HepG2 (cell line): ENCODE results near the gene GATA5. TPM values are rescaled to one million over a fixed set of nuclear protein-coding genes. Genes with fewer than 3 reads are reported as not detected.

ENCODE experiments used
- CHCHD3 ChIP-seq: sonication (generic); formaldehyde crosslinking; IDR thresholded peaks from 2 replicates; pipeline ENCODE4 v1.8.0; 2022; ENCODE audit warnings: mild to moderate bottlenecking, missing genetic modification reagents, moderate library complexity
- EHMT2 ChIP-seq: fragments of 200-600 bp; sonication (generic); IDR thresholded peaks from 2 replicates; pipeline ENCODE4 v1.7.0; 2017; ENCODE audit warnings: antibody characterized with exemption, low read depth, low read length, borderline replicate concordance
- GPN1 ChIP-seq: sonication (generic); formaldehyde crosslinking; IDR thresholded peaks from 2 replicates; pipeline ENCODE4 v1.5.1; 2020; ENCODE audit warnings: missing genetic modification reagents, borderline replicate concordance
- REPIN1 ChIP-seq: sonication (generic); formaldehyde crosslinking; IDR thresholded peaks from 2 replicates; pipeline ENCODE4 v1.8.0; 2022; ENCODE audit warnings: missing genetic modification reagents, low read depth, mild to moderate bottlenecking, borderline replicate concordance
- TBP ChIP-seq: sonication (generic); formaldehyde crosslinking; IDR thresholded peaks from 2 replicates; pipeline ENCODE4 v1.5.0; 2020; ENCODE audit warnings: missing genetic modification reagents
- THAP8 ChIP-seq: sonication (generic); formaldehyde crosslinking; IDR thresholded peaks from 2 replicates; pipeline ENCODE4 v1.5.1; 2020; ENCODE audit warnings: missing genetic modification reagents, mild to moderate bottlenecking, borderline replicate concordance
- ZNF407 ChIP-seq: sonication (generic); formaldehyde crosslinking; IDR thresholded peaks from one replicate; pipeline ENCODE4 v1.5.1; 2020; ENCODE audit warnings: mild to moderate bottlenecking, missing genetic modification reagents; ENCODE audit errors: not compliant biosample characterization
- polyA plus RNA-seq, 8 experiments: library from polyadenylated mRNA; depleted of rRNA in 3 of 8; stranded (reverse) in 7 of 8; unstranded in 1 of 8; fragments of >200 nt; fragmentation: Illumina TruSeq in 4 of 8; extraction: Trizol in 4 of 8; gene quantifications; 2 replicates each; pipeline versions ENCODE4 v1.2.1 to v1.2.3, GENCODE V29; 2011 to 2016; ENCODE audit warnings: low read depth in 4 of 8, missing spikeins in 1 of 8, mixed read lengths in 1 of 8; ENCODE audit not compliant: insufficient read depth in 1 of 8
- total RNA-seq, 5 experiments: library from RNA; depleted of rRNA; stranded (reverse); fragments of >200 nt; fragmentation: Illumina TruSeq; extraction: Trizol; gene quantifications; 2 replicates each; pipeline ENCODE4 v1.2.3, GENCODE V29; 2016; ENCODE audit warnings: low read depth in 1 of 5
- TF ChIP-seq, protein P1 (sequence below): sonication (generic); formaldehyde crosslinking; IDR thresholded peaks from 2 replicates; pipeline ENCODE4; 2020; ENCODE audit warnings: missing genetic modification reagents, mild to moderate bottlenecking, borderline replicate concordance
- TF ChIP-seq, protein P2 (sequence below): sonication (generic); formaldehyde crosslinking; IDR thresholded peaks from 2 replicates; pipeline ENCODE4 v1.4.0; 2020; ENCODE audit warnings: low read depth, mild to moderate bottlenecking, missing genetic modification reagents

The GATA5 gene
- total and polyA plus RNA-seq, 2 of the 13 experiments (the other 11 are each of a cell fraction or from before 2014, with no cell fraction given): 0.12 to 0.20 TPM

GRCh38 chr20:62472138-62472940 lies 3.5 kb downstream of the GATA5 start (continued):
- TF ChIP-seq, protein P1, sequence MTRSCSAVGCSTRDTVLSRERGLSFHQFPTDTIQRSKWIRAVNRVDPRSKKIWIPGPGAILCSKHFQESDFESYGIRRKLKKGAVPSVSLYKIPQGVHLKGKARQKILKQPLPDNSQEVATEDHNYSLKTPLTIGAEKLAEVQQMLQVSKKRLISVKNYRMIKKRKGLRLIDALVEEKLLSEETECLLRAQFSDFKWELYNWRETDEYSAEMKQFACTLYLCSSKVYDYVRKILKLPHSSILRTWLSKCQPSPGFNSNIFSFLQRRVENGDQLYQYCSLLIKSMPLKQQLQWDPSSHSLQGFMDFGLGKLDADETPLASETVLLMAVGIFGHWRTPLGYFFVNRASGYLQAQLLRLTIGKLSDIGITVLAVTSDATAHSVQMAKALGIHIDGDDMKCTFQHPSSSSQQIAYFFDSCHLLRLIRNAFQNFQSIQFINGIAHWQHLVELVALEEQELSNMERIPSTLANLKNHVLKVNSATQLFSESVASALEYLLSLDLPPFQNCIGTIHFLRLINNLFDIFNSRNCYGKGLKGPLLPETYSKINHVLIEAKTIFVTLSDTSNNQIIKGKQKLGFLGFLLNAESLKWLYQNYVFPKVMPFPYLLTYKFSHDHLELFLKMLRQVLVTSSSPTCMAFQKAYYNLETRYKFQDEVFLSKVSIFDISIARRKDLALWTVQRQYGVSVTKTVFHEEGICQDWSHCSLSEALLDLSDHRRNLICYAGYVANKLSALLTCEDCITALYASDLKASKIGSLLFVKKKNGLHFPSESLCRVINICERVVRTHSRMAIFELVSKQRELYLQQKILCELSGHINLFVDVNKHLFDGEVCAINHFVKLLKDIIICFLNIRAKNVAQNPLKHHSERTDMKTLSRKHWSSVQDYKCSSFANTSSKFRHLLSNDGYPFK (CRISPR knock-in tag): peak; percentile 21; the same call in 1 of the 2 replicates
- 0 out of 2 replicates have a peak, but pooled peaks have one; percentile 34 for TF ChIP-seq GPN1 (CRISPR knock-in tag)
- TF ChIP-seq REPIN1: 0 out of 2 replicates have a peak, but pooled peaks have one; percentile 55
- TF ChIP-seq ZNF407 (CRISPR knock-in tag): peak; percentile 89
- TF ChIP-seq EHMT2: no peak; the same call in 1 of the 2 replicates
- TF ChIP-seq THAP8: no peak
- 0 out of 2 replicates have a peak, but pooled peaks have one; percentile 24 for TF ChIP-seq TBP (CRISPR knock-in tag)
- peak; percentile 27; the same call in 1 of the 2 replicates for TF ChIP-seq CHCHD3 (CRISPR knock-in tag)
- TF ChIP-seq, protein P2, sequence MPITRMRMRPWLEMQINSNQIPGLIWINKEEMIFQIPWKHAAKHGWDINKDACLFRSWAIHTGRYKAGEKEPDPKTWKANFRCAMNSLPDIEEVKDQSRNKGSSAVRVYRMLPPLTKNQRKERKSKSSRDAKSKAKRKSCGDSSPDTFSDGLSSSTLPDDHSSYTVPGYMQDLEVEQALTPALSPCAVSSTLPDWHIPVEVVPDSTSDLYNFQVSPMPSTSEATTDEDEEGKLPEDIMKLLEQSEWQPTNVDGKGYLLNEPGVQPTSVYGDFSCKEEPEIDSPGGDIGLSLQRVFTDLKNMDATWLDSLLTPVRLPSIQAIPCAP: 0 out of 2 replicates have a peak, but pooled peaks have one; percentile 62
